GM21367 (cell line): ENCODE results near the gene MAD1L1.

Experiments used
- ATAC-seq: cut with Tn5 transposase; IDR thresholded peaks from one replicate; pipeline ENCODE4 v1.9.1; 2021; ENCODE audit not compliant: unreplicated experiment

The MAD1L1 gene

DNA sequence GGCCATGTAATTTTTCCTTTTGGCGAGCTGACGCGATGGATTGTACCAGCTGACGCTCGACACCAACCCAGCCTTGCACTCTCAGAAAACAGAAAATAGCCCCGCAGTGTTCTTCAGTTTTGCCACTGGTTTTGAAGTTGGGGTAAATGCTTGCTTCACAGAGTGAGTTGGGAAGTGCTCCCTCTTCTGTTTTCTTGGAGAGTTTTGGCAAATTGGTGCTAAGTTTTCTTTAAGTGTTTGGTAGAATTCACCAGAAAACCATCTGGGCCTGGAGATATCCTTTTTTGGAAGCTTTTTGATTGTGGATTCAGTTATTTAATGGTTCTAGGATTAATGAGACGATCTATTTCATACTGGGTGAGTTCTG is 309.9 kb downstream of the MAD1L1 start:
- ATAC-seq, result no peak

- no peak for ATAC-seq
These were observed 310.5 kb downstream of the MAD1L1 start for GRCh38 chr7:1922071-1922869.

DNA sequence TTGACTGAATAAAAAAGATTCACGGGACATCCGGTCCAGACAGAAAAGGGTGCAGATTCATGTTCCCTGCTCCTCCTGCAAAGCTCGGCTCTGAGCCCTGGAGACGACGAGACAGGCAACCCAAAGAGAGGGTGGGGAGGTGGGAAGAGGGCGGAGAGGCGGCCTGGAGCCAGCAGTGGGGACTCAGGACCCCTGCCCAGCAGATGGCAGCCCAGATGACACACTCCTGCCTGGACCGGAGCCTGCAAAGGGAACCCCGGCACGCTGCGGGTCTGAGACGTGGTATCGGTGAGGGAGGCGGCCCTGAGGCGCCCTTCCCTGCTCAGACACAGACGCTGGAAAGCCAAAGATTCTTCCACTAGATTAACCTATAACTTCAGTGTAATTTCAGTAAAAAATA is 311.9 kb downstream of the MAD1L1 start:
- no peak for ATAC-seq

DNA sequence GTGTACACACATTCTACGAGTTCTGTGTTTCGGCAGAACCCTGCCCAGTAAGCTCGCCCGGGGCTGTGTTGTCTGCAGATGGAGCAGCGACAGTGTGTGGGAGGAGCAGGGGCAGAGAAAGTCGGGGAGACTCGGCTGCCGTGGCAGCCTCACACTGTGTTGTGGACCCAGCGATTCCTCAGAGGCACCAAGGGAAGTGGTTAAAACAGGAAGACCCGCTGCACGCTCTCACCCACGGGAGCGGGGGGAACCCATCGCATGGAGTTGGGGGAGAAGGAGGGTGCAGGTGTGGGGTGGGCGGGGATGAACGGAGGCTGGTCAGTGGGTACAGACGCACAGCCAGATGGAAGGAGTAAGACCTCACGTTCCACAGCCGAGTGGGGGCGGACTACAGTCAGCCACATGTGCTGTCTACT is 312.5 kb downstream of the MAD1L1 start:
- no peak for ATAC-seq

DNA sequence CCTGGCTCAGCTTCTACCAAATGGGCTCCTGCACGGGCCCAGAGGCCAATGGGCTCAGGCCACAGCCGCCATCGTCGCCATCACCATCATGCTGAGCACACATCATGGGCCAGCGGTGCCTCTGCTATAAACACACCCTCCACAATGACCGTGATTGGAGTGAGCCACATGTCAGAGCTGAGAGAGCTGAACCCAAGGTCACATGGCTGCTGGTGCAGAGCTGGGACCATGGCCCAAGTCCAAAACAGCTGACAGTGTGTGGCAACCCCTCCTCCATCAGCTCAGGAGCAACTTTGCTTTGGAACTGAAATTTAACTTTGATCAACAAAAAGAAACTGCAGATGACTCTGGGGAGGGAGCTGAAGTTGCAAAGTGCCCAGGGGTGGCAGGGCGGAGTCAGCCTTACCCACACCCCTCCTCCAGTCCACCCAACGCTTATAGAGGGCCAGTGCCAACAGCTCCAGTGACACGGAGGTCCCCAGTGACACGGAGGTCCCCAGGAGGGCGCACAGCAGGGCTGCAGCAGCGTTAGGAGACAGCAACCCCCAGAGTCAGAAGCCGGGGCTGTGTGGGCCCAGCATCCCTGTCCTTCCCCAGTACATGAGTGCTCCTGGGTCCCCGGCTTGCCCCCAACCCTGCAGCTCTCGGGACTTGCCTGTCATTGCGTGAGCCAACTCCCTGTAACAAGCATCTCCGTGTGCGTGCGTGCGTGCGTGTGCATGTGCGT is 313.0 kb downstream of the MAD1L1 start:
- no peak for ATAC-seq

DNA sequence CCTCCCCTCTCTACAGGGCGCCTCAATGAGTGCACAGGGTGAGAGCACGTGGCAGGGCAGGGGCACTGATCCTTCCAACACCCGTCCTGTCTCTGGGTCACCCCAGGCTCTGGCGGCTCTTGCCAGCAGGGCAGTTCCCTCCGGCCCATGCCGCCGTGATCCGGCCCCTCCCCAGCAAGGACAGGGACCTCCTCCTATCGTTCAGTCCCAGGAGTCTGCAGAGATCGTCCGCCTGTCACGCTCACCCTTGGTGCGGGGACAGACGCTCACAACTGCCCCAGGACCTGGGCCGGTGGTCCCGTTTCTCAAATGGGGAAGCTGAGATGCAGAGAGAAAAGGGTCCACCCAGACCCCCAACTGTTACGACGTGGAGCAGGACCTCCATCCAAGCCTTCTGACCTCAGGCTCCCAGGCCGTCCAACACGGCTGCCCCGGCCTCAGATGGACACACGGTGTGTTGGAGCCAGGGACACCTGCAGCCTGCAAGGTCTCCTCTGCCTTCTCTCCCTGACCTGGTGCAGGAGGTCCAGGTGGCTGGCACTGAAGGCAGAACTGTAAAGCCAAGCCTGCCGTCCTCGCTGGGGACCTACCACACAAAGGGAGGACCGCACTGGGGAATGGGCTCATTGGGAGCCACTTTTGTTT is 313.7 kb downstream of the MAD1L1 start:
- no peak for ATAC-seq

DNA sequence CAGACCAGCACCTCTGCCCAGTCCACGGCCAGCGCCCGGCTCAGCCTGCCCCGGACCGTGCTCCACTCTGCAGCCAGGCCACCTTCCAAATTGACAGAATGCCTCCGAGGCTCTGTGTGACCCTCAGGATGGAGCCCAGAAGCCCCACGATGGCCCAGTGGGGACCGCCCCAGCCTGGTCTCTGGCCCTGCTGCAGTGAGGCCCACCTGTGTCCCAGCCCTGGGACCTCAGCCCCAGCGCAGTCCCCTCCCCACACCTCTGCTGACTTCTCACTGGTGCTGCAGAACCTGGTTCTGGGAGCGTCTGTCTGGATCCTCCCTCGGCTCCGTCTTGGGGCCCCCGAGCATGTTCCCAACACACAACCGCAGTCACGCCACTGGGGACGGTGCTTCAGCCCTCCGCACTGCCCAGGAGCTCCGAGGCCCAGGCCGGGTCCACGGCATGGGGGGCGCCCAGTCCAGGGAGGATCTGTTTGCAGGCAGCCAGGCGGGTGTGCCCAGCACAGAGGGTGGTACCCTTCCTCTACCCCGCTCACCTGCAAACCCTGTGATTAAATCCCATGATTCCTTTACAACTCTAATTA is 314.6 kb downstream of the MAD1L1 start:
- ATAC-seq, result no peak

DNA sequence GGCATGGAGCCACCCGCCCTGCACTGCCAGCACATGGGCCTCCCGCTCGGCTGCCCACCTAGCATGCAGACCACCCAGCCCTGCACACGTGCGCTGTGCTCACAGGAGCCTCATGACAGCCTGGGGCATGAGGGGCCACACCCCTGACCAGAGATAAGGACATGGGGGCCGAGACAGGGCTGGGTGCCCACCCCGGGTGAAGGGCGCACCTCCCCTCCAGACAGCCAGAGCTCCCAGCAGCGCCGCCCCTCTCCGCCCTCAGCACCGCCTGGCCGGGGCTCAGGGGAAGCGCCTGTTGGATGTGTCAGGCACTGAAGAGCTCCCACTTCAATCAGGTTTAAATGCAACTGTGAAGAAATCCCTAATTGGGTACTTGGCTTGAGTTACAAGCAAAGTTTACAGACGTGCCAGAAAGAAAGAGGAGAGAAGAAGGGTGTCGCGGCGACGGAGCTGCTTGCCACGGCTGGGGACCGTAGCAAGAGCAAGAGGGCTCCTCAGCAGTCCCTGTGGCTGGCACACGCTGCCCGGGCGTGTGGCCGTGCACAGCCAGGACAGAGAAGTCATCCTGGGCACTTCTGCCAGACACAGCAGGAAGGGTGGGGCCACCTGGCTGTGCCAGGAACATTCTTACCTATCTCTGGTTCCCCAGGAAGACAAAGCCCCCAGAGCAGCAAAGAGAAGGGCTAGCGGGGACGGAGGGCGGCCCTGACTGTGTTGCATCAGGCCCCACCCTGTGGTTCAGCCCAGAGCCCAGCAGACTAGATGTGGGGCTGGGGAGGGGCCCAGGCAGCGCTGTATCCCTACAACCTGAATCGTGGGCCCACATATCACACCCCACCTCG is 315.3 kb downstream of the MAD1L1 start:
- ATAC-seq, result no peak

DNA sequence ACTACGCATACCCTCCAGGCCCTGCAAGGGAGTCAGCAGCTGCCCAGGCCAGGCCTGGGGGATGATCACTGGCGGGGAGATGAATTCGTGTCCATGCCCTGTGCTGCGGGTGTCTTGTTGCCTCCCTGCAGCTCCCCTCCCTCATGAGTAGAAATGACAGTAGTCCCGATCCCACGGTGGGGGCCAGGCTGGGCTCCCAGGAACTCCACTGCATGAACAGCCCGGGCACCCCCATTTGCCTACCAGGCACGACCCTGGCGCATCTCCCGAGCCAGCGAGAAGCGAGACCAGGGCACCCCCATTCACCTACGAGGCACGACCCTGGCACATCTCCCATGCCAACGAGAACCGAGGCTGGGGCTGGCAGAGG is 316.2 kb downstream of the MAD1L1 start:
- ATAC-seq, result no peak

DNA sequence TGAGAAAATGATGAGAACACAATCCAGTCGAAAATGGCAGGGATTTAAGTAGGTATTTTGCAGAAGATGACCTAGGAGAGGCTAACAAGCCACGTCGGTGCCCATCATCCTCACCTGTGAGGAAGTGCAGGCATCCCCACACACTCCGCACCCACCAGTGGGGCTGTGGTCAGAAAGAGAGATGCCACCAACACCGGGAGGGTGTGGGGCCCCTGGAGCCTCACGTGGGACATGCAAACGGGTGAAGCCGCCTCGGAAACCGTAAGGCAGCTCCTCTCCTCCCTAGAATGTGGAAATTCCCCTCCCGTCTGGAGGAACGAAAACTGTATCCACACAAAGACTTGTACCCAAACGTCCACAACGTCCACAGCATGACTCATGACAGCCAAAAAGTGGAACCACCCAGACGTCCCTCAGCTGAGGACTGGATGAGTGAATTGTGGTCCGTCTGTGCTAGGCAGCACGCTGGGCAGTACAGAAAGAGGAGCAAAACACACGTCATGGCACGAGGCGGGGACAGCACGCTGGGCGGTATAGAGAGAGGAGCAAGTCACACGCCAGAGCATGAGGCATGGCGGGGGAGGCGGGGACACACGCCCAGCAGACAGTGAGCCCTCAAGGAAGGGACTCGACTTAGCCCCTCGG is 316.7 kb downstream of the MAD1L1 start:
- ATAC-seq, result no peak

- ATAC-seq, result no peak
These were observed 317.4 kb downstream of the MAD1L1 start for GRCh38 chr7:1915326-1915725.

GRCh38 chr7:1914743-1915142 is 318.0 kb downstream of the MAD1L1 start:
- no peak for ATAC-seq

GRCh38 chr7:1914321-1914720 is 318.4 kb downstream of the MAD1L1 start:
- ATAC-seq, result no peak

DNA sequence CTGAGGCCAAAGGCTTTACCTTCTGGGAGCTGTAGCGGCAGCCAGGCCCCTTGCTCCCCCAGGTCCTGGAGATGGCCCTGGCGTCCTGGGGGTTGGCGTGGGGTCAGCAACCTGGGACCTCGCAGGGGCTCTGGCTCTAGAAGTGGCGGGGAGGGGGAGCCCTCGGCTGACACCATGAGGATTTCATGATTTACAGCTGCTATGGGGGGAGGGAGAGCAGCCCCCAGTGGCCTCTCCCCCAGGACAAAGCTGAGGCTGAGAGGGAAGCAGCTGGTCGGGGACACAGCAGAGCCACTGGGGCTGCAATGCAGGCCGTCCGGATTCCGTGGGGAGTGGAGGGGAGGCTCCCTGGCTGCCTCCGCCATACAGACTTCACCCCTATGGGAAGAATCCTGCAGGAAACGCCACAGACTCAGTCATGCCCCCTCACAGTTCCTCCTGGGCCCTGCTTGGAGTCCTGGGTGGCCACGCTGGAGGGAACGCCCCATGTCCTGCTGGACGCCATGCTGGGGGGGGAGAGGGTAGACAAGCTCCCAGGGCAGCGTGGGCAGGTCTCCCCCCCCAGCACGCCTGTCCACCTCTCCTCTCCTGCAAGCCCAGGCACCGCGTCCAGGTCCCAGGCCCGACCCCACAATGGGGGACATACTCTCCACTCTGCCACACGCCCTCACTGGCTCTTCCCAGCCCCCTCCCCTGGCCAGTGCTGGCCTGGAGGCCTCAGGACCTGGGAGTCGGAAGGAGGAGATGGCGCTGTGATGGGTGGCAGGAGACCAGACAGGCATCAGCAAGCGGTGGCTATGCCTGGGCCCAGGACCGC is 319.1 kb downstream of the MAD1L1 start:
- no peak for ATAC-seq

DNA sequence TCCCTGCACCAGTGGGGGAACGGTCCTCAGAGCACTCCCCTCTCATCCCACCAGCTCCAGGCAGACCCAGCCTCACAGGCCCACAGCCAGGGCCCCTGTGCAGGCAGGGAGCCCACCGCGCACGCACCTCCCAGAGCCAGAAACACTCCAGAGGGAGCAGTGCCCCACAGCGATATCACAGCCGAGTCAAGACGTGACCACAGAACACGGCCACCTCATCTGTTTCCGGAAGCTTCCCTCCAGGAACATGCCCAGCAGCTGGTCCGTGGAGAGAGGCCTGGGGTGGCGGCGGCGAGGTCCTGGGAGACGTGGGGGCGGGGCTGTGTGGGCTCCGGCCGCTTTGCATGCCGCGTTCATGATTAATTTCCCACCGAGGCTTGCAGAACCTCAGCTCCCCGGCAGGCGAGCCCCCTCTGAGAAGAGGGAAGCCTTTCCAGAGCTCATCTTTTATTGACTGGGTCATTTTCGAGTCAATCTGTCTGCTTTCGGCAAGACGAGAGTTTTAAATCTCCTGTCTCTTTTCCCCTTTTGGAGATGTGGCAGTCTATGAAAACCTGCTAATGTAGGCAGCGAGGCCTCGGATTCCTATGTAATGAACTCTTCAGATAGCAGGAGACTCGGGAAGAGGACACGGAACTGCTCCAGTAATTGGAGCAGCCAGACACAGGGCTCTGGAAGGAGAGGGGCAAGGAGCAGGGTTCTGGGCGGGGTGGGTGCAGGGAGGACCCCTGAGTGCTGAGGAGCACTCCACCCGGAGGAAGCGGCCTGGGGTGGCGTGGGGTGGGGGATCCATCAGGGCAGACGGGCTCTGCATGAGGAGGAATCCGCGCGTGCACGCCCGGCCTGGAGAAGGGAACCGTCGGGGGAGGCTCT is 319.9 kb downstream of the MAD1L1 start:
- no peak for ATAC-seq

DNA sequence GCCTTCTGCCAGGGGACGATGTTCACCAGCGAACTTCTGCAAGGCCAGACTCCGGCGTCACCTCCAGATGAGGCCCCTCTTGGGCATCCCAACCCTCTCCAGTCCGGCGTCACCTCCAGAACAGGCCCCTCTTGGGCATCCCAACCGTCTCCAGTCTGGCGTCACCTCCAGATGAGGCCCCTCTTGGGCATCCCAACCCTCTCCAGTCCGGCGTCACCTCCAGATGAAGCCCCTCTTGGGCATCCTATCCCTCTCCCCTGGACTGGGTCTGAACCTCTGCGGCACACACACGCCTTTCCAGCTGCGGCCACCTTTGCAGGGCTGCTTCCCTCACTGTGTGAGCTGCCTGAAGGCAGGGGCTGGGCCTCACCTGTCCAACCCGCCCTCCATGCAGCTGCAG is 321.2 kb downstream of the MAD1L1 start:
- ATAC-seq, result no peak

GRCh38 chr7:1910827-1911226 is 321.9 kb downstream of the MAD1L1 start:
- no peak for ATAC-seq

DNA sequence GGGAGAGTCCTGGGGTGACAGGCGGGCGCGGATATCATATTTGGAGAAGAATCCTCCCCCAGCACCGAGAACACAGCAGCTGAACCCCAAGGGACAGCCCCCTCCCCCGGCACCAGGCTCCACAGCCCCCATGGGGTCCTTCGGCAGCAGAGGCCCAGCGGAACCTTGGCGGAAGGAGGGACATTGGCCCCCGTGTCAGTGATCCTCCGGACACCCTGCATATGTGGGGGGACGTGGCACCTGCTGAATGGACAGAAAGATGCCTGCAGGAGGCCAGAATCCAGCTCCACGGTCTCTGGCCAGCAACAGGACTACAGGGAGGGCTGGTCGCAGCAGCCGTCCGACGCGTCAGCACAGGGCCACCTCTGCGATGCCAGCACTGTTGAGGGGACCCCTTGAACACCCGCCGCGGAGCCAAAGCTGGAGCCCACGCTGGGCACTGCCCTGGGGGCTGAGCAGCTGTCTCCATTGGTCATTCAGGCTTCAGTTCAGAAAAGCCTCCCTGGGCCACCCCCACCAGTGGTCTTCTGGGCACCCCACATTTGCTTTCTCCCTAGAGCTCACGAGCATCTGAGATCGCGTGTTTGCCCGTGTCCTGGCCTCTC is 322.6 kb downstream of the MAD1L1 start:
- ATAC-seq, result no peak
